ENCODE data around the gene TAS2R38. TPM values are rescaled to one million over a fixed set of nuclear protein-coding genes. Genes with fewer than 3 reads are reported as not detected.
"Not testable (repeated sequence)": the region's sequence is repeated elsewhere in the genome, so short reads cannot be mapped to it uniquely, and the experiment has no call there.

The TAS2R38 gene
- total RNA-seq, 1 donor from 2014 or later = not detected

DNA sequence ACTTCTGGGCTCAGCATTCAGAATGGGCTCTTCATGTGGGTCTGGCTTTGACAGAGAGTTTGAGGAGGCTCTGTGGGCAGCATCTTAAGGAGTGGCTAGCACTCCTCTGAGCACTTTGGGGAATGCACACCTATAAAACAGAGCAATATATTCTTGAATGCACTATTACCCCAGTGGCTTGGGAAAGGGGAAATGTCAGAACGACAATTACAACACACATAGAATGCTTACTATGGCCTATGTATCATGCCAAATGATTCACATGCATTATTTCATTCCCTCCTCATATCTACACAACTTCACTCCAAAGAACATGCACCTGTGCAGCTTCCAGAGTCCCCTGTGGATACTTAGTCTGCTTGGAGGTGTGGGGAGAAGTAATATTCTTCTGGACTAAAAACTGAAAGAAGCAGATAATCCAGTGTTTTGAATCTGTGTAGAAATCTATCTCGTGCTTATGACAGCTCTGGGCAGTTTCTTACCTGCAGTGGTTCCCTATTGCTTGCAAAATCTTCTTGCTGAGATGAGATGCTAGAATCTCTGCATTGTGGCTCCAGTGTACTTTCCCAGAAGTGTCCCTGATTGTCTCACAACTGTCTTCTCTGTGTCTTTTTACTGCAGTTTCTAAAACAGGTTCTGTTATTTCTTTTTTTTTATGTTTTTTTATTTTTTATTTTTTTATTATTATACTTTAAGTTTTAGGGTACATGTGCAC is 16.6 kb upstream of the TAS2R38 start:
- Histone ChIP-seq H3K4me1 (no peaks in the 10 kb centered on the region), H3K27ac (no peak overlapping the region), H3K36me3 (no peaks in the 10 kb centered on the region), H3K9me3 (no peaks in the 10 kb centered on the region), H3K4me3 (no peak overlapping the region), H3K27me3 (no peaks in the 10 kb centered on the region)
- no peak for DNase-seq (ENCODE audit: low spot score in 2 of 2)
- intact Hi-C loops (cut with DNase I) = no loop called here
- TF ChIP-seq, protein P1, sequence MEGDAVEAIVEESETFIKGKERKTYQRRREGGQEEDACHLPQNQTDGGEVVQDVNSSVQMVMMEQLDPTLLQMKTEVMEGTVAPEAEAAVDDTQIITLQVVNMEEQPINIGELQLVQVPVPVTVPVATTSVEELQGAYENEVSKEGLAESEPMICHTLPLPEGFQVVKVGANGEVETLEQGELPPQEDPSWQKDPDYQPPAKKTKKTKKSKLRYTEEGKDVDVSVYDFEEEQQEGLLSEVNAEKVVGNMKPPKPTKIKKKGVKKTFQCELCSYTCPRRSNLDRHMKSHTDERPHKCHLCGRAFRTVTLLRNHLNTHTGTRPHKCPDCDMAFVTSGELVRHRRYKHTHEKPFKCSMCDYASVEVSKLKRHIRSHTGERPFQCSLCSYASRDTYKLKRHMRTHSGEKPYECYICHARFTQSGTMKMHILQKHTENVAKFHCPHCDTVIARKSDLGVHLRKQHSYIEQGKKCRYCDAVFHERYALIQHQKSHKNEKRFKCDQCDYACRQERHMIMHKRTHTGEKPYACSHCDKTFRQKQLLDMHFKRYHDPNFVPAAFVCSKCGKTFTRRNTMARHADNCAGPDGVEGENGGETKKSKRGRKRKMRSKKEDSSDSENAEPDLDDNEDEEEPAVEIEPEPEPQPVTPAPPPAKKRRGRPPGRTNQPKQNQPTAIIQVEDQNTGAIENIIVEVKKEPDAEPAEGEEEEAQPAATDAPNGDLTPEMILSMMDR (IDR thresholded peaks at IDR 0.05) = no peak

GRCh38 chr7:141987803-141988202 is 14.2 kb upstream of the TAS2R38 start:
- DNase-seq (ENCODE audit: low spot score in 2 of 2); H3K4me1 ChIP-seq; H3K4me3 ChIP-seq; H3K36me3 ChIP-seq; H3K27ac ChIP-seq; H3K9me3 ChIP-seq; intact Hi-C loops (cut with DNase I); H3K27me3 ChIP-seq: not testable (repeated sequence)

DNA sequence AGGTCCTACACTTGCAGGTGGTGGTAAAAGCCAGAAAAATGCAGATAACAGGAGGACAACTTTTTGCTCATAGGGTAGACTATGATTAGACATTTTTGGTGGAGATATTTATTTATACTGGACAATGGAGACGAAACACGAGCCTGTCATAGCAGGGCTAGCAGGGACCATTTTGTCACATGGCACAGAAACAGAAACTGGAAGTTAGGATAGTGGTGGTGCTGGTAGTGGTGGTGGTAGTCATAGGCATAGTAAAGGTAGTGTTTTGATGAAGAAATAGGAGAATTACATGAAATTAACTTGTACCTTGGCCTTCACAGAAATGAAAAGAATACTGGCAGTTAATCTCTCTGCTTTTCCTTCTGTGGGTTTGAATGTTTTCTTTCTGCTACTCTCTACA is 13.3 kb upstream of the TAS2R38 start:
- Histone ChIP-seq H3K9me3 (no peaks in the 10 kb centered on the region), H3K36me3 (no peaks in the 10 kb centered on the region), H3K4me1 (no peaks in the 10 kb centered on the region), H3K4me3 (no peak overlapping the region), H3K27me3 (no peaks in the 10 kb centered on the region), H3K27ac (no peak overlapping the region)
- intact Hi-C loops (cut with DNase I) = no loop called here
- TF ChIP-seq, protein P1 (IDR thresholded peaks at IDR 0.05) = no peak
- no peak for DNase-seq (ENCODE audit: low spot score in 2 of 2)

DNA sequence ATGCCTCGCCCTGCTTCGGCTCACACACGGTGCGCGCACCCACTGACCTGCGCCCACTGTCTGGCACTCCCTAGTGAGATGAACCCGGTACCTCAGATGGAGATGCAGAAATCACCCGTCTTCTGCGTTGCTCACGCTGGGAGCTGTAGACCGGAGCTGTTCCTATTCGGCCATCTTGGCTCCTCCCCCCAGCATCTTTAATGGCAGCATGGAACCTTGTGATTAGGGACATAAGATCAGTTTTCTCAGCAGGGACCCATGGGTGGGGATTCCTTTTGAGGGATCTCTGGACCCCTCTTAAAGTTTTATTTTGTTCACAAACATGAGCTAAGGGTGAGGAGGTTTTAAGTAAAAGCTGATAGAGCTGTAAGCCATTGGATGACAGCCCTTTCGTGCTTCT is 12.4 kb upstream of the TAS2R38 start:
- H3K27me3 ChIP-seq; H3K4me1 ChIP-seq; DNase-seq (ENCODE audit: low spot score in 2 of 2); H3K27ac ChIP-seq; H3K9me3 ChIP-seq; intact Hi-C loops (cut with DNase I); H3K4me3 ChIP-seq; H3K36me3 ChIP-seq: not testable (repeated sequence)

DNA sequence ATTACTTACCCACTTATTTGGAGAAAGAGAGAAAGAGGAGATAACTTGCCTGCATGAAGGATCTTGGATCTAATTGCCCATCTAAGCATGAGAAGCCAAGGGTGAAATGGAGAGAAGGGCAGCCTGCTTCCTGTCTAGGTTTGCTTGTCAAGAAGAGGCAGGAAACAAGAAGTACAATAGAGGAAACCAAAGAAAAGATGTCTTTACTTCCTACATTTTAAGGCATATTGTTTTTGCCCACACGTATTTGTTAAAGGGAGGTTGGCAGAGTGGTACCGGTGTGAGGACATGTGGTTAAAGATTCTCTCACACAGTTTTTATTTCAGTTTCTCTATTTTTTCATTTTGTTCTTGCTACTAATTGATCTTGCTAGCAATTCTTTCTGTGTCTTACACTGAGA is 6.0 kb upstream of the TAS2R38 start:
- Histone ChIP-seq H3K27me3 (no peaks in the 10 kb centered on the region), H3K4me3 (no peak overlapping the region), H3K36me3 (no peaks in the 10 kb centered on the region), H3K27ac (no peak overlapping the region), H3K4me1 (no peaks in the 10 kb centered on the region), H3K9me3 (no peaks in the 10 kb centered on the region)
- no peak for DNase-seq (ENCODE audit: low spot score in 2 of 2)
- TF ChIP-seq, protein P1 (IDR thresholded peaks at IDR 0.05) = no peak
- intact Hi-C loops (cut with DNase I) = loop anchor here (10.0 kb wide), 1 partner anchor 115 kb away; no protein-coding TSS in a partner anchor

DNA sequence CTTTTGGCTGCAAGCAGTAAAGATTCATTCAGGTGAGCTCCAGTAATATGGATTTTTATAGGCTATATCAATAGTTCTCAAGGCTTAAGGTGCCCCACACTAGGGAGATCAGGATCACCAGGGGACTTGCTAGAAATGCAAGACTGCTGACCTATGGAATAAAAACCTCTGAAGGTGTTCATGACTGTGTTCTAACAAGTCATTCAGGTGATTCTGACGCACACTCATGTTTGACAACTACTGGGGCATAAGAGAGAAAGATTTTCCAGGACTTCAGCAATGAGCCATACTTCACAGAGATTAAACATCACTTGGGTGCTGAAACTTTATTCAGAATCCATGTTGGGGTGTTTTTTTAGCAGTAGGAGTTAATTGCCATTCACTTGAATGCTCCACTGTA is 4.8 kb upstream of the TAS2R38 start:
- TF ChIP-seq, protein P1 (IDR thresholded peaks at IDR 0.05) = no peak
- intact Hi-C loops (cut with DNase I) = loop anchor here (10.0 kb wide), 1 partner anchor 116 kb away; no protein-coding TSS in a partner anchor
- H3K36me3 ChIP-seq = no peaks in the 10 kb centered on the region

More for the DNA sequence above, 4.8 kb upstream of the TAS2R38 start:
- H3K4me1 ChIP-seq = no peaks in the 10 kb centered on the region
- no peak overlapping the region for H3K27ac ChIP-seq
- H3K27me3 ChIP-seq = no peaks in the 10 kb centered on the region
- H3K4me3 ChIP-seq = no peak overlapping the region
- no peaks in the 10 kb centered on the region for H3K9me3 ChIP-seq
- DNase-seq (ENCODE audit: low spot score in 2 of 2) = no peak

Data from ascending aorta (tissue), 2 donors.